SH-SY5Y (cell line): ENCODE data around the gene CYSTM1.

Experiments
- GATA2 ChIP-seq: IDR thresholded peaks from 2 replicates; pipeline ENCODE4 v1.6.1; 2011; ENCODE audit warnings: mild to moderate bottlenecking, low read depth, low read length
- GATA3 ChIP-seq: IDR thresholded peaks from 2 replicates; pipeline ENCODE4 v1.6.1; 2011; ENCODE audit warnings: low read depth, mild to moderate bottlenecking, low read length, moderate library complexity

- TF ChIP-seq GATA3 (no peak), GATA2 (no peak; the same call in 1 of the 2 replicates)
These were observed 6.5 kb downstream of the CYSTM1 start for GRCh38 chr5:140181525-140181924.
